CD14-positive monocyte (primary cell): ENCODE data around the gene SIM1. TPM values are rescaled to one million over a fixed set of nuclear protein-coding genes. Genes with fewer than 3 reads are reported as not detected.

Source experiments
- DNase-seq, 3 donors: peaks; one replicate each; pipeline ENCODE4 v3.0.0-alpha.2; 2011 to 2022
- H2AFZ ChIP-seq: 2 replicates; pipeline ENCODE4 v1.6.0; 2012; ENCODE audit warnings: mild to moderate bottlenecking, low read depth, low read length, inconsistent platforms; ENCODE audit not compliant: insufficient read depth, poor library complexity, severe bottlenecking
- H3K27ac ChIP-seq, 2 donors: 1 replicate in 1 of 2; 2 replicates in 1 of 2; pipeline ENCODE4 v1.5.1; 2012 to 2013; ENCODE audit warnings: low read length in 2 of 2, control low read depth in 1 of 2, inconsistent platforms in 1 of 2, low read depth in 1 of 2, mild to moderate bottlenecking in 1 of 2
- H3K27me3 ChIP-seq, 2 donors: one replicate each; pipeline versions ENCODE4 v1.6.0 to v1.6.1; 2011 to 2013; ENCODE audit warnings: low read length in 2 of 2; ENCODE audit not compliant: control insufficient read depth in 2 of 2, insufficient read depth in 2 of 2
- H3K36me3 ChIP-seq, 2 donors: replicated peaks in 1 of 2; 1 replicate in 1 of 2; 2 replicates in 1 of 2; pipeline versions ENCODE4 v1.5.1 to v1.6.1; 2012 to 2013; ENCODE audit warnings: low read length in 2 of 2, control low read depth in 1 of 2, inconsistent platforms in 1 of 2, mild to moderate bottlenecking in 1 of 2; ENCODE audit not compliant: insufficient read depth in 2 of 2, control insufficient read depth in 1 of 2
- H3K4me1 ChIP-seq, 2 donors: 1 replicate in 1 of 2; 2 replicates in 1 of 2; pipeline versions ENCODE4 v1.5.1 to v1.6.1; 2012 to 2013; ENCODE audit warnings: low read length in 2 of 2, control low read depth in 1 of 2, inconsistent platforms in 1 of 2, mild to moderate bottlenecking in 1 of 2, moderate library complexity in 1 of 2; ENCODE audit not compliant: insufficient read depth in 2 of 2, control insufficient read depth in 1 of 2
- H3K4me2 ChIP-seq: replicated peaks from 2 replicates; pipeline ENCODE3; 2012; ENCODE audit warnings: low read length, moderate library complexity, mild to moderate bottlenecking; ENCODE audit not compliant: poor library complexity, severe bottlenecking; ENCODE audit errors: extremely low read depth
- H3K4me3 ChIP-seq, 3 experiments: fragments of 200-600 bp in 1 of 3; sonication (generic) in 1 of 3; replicated peaks in 1 of 3; 1 replicate in 2 of 3; 2 replicates in 1 of 3; pipeline ENCODE4 v1.5.1; 2011 to 2013; ENCODE audit warnings: low read length in 3 of 3, mild to moderate bottlenecking in 3 of 3, control low read depth in 2 of 3, low read depth in 2 of 3, inconsistent platforms in 1 of 3, moderate library complexity in 1 of 3
- H3K79me2 ChIP-seq: 2 replicates; pipeline ENCODE4 v1.6.0; 2012; ENCODE audit warnings: mild to moderate bottlenecking, control low read depth, inconsistent platforms, low read length, moderate library complexity; ENCODE audit not compliant: insufficient read depth
- H3K9ac ChIP-seq: 2 replicates; pipeline ENCODE4 v1.6.0; 2017; ENCODE audit warnings: low read length, mild to moderate bottlenecking; ENCODE audit not compliant: insufficient read depth, poor library complexity, severe bottlenecking
- H3K9me3 ChIP-seq, 2 donors: replicated peaks in 1 of 2; 1 replicate in 1 of 2; 2 replicates in 1 of 2; pipeline versions ENCODE4 v1.5.1 to v1.6.1; 2012 to 2013; ENCODE audit warnings: low read length in 2 of 2, control low read depth in 1 of 2; ENCODE audit not compliant: control insufficient read depth in 1 of 2, insufficient read depth in 1 of 2
- H4K20me1 ChIP-seq: 2 replicates; pipeline ENCODE4 v1.6.0; 2012; ENCODE audit warnings: mild to moderate bottlenecking, low read length, control low read depth, moderate library complexity; ENCODE audit not compliant: insufficient read depth
- H3K27ac Mint-ChIP-seq, 7 donors: one replicate each; pipeline ENCODE4 v1.8.0; 2020; ENCODE audit warnings: mild to moderate bottlenecking in 7 of 7, mixed read lengths in 7 of 7, moderate library complexity in 6 of 7, inconsistent platforms in 2 of 7
- H3K27me3 Mint-ChIP-seq, 3 donors: one replicate each; pipeline ENCODE4 v1.8.0; 2021 to 2022; ENCODE audit warnings: low read depth in 3 of 3, mild to moderate bottlenecking in 3 of 3, mixed read lengths in 3 of 3, moderate library complexity in 3 of 3, inconsistent platforms in 1 of 3
- H3K36me3 Mint-ChIP-seq, 2 donors: one replicate each; pipeline ENCODE4 v1.8.0; 2020; ENCODE audit warnings: mixed read lengths in 2 of 2, inconsistent platforms in 1 of 2, mild to moderate bottlenecking in 1 of 2
- H3K4me1 Mint-ChIP-seq: one replicate; pipeline ENCODE4 v1.8.0; 2020; ENCODE audit warnings: mild to moderate bottlenecking, mixed read lengths
- H3K4me3 Mint-ChIP-seq, 2 donors: one replicate each; pipeline ENCODE4 v1.8.0; 2020; ENCODE audit warnings: mild to moderate bottlenecking in 2 of 2, mixed read lengths in 2 of 2, moderate library complexity in 1 of 2
- H3K9me3 Mint-ChIP-seq, 7 donors: one replicate each; pipeline ENCODE4 v1.8.0; 2020 to 2022; ENCODE audit warnings: mixed read lengths in 7 of 7, mild to moderate bottlenecking in 6 of 7, moderate library complexity in 6 of 7, inconsistent platforms in 2 of 7
- WGBS: methylation state at CpG from one replicate; pipeline ENCODE4 v1.1.5; 2013; ENCODE audit warnings: missing lambda C conversion rate; ENCODE audit not compliant: insufficient coverage; 5-methylcytosine and 5-hydroxymethylcytosine counted together
- intact Hi-C, 2 donors: fragments of 100-400 bp; cut with micrococcal nuclease; formaldehyde crosslinking; loops; one replicate each; pipeline versions ENCODE4 v1.15.0 to v1.15.1; 2023
- polyA plus RNA-seq, 3 donors: library from polyadenylated mRNA; depleted of rRNA in 1 of 3; unstranded in 2 of 3; stranded (reverse) in 1 of 3; fragments of 300-500 nt in 2 of 3; fragments of >200 nt in 1 of 3; fragmentation: Illumina TruSeq in 2 of 3; gene quantifications; 1 replicate in 2 of 3; 2 replicates in 1 of 3; pipeline ENCODE4 v1.2.3, GENCODE V29; 2012 to 2021
- TF ChIP-seq, protein P1 (sequence below): fragments of 200-600 bp; IDR thresholded peaks from one replicate; pipeline ENCODE4 v1.8.0; 2022; ENCODE audit warnings: antibody characterized with exemption, mild to moderate bottlenecking

SIM1 gene
- polyA plus RNA-seq, 3 donors = not detected

DNA sequence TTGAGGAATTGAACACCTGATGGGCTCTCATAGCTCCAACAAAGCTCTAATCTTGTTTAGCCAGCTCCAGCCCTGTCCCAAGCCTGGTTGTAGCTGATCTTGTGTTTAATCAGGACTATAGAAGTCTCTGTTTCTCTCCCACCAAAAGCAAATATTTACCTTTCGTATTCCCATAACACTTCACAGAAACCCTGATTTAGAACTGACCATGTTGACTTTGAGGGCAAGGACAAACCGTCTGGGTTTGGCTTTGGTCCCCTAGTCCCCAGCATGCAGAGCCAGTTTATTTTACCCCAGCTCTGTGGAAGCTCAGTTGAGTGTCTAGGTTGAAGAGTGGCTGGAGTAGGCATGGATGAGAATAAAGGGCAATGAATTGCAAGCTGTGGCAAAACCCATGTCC, 18.0 kb upstream of the SIM1 start:
- H3K4me2 ChIP-seq = no peak overlapping the region
- intact Hi-C loops = no loop called here
- TF ChIP-seq, protein P1, sequence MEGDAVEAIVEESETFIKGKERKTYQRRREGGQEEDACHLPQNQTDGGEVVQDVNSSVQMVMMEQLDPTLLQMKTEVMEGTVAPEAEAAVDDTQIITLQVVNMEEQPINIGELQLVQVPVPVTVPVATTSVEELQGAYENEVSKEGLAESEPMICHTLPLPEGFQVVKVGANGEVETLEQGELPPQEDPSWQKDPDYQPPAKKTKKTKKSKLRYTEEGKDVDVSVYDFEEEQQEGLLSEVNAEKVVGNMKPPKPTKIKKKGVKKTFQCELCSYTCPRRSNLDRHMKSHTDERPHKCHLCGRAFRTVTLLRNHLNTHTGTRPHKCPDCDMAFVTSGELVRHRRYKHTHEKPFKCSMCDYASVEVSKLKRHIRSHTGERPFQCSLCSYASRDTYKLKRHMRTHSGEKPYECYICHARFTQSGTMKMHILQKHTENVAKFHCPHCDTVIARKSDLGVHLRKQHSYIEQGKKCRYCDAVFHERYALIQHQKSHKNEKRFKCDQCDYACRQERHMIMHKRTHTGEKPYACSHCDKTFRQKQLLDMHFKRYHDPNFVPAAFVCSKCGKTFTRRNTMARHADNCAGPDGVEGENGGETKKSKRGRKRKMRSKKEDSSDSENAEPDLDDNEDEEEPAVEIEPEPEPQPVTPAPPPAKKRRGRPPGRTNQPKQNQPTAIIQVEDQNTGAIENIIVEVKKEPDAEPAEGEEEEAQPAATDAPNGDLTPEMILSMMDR = no peak
- H3K9me3 ChIP-seq = no peaks in the 10 kb centered on the region
- Mint-ChIP-seq H3K27me3 (peaks cover 8 to 26% (median 18%) of the 10 kb centered on the region in 3 donors), H3K27ac (no peak overlapping the region), H3K4me3 (no peak overlapping the region), H3K9me3 (no peaks in the 10 kb centered on the region), H3K36me3 (no peaks in the 10 kb centered on the region), H3K4me1 (no peaks in the 10 kb centered on the region)
- no peak overlapping the region for H3K9ac ChIP-seq
- H3K4me1 ChIP-seq = no peaks in the 10 kb centered on the region
- H4K20me1 ChIP-seq = no peaks in the 10 kb centered on the region
- no peaks in the 10 kb centered on the region for H3K79me2 ChIP-seq
- H3K4me3 ChIP-seq = no peak overlapping the region
- DNase-seq = no peak
- no peaks in the 10 kb centered on the region for H3K36me3 ChIP-seq
- 80% methylated on average over 1 of the region's 2 CpGs for WGBS
- no peak overlapping the region for H2AFZ ChIP-seq
- H3K27me3 ChIP-seq = peaks cover 11 to 16% of the 10 kb centered on the region in 2 donors
- no peak overlapping the region for H3K27ac ChIP-seq

DNA sequence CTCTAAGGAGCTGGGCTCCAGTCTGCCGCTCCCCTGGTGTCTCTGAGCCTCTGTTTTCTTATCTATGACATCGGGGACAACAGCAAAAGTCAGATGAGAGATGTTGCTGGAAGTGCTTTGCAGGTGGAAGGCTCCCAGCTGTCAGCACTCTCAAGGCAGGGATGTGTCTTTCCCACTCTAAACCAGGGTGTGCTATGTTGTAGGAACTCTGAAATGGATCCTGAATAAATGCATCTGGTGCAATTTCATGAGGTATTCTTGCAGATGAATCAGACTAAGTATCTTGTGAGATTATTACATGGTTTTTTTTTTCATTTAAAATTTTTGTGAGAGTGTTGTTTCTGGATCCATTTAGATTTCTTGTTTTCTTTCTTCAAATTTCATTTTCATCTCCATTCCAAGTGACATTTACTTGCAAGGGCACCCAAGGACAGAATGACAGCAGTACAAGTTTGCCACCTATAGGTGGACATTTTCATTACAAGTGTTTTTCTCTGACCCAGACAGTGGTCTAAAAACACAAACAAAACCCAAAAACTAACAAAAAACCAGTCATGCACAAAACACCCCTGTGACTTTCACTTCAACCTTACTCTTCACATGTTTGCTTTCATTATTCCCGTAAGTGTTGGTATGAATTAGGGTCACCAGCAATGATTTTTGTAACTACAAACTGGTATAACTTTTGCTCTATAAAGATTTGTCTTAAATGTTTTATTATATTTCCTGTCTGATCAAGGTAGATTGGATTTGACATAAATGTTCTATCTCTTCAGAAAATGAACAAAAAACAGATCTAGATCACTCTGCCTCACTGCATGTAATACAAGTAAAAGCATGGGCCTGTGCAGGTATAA, 14.7 kb upstream of the SIM1 start:
- Histone ChIP-seq H3K4me2 (no peak overlapping the region), H3K27ac (no peak overlapping the region), H3K9me3 (no peaks in the 10 kb centered on the region), H3K4me1 (no peaks in the 10 kb centered on the region), H3K4me3 (no peak overlapping the region), H3K9ac (no peak overlapping the region), H2AFZ (no peak overlapping the region), H3K79me2 (no peaks in the 10 kb centered on the region), H4K20me1 (no peaks in the 10 kb centered on the region), H3K27me3 (peaks cover 20 to 23% of the 10 kb centered on the region in 2 donors), H3K36me3 (no peaks in the 10 kb centered on the region)
- Mint-ChIP-seq H3K9me3 (no peaks in the 10 kb centered on the region), H3K4me3 (no peak overlapping the region), H3K27me3 (peaks cover 19 to 34% (median 24%) of the 10 kb centered on the region in 3 donors), H3K36me3 (no peaks in the 10 kb centered on the region), H3K4me1 (no peaks in the 10 kb centered on the region), H3K27ac (no peak overlapping the region)
- TF ChIP-seq, protein P1 = peak; percentile 70
- intact Hi-C loops = no loop called here
- 83% methylated on average over 1 of the region's 3 CpGs for WGBS
- DNase-seq = no peak
